Tibial nerve (tissue), 4 donors: ENCODE measurements around the gene NCOA7.

ENCODE experiments used
- EP300 ChIP-seq, 2 donors: sonication (generic); formaldehyde crosslinking; IDR thresholded peaks; one replicate each; pipeline ENCODE4 v1.6.1; 2017; ENCODE audit warnings: antibody characterized with exemption in 2 of 2, mild to moderate bottlenecking in 1 of 2
- POLR2A ChIP-seq, 2 donors: fragments of 450-650 bp; IDR thresholded peaks; one replicate each; pipeline ENCODE4 v1.6.1; 2017; ENCODE audit warnings: antibody characterized with exemption in 2 of 2, mild to moderate bottlenecking in 2 of 2, moderate library complexity in 2 of 2
- TF ChIP-seq, protein P1 (sequence below), 5 experiments: fragments of 200-600 bp in 3 of 5; fragments of 450-650 bp in 2 of 5; sonication (generic) in 3 of 5; IDR thresholded peaks; one replicate each; pipeline ENCODE4 v1.5.1; 2016 to 2019; ENCODE audit warnings: antibody characterized with exemption in 5 of 5, mild to moderate bottlenecking in 3 of 5, moderate library complexity in 2 of 5

DNA sequence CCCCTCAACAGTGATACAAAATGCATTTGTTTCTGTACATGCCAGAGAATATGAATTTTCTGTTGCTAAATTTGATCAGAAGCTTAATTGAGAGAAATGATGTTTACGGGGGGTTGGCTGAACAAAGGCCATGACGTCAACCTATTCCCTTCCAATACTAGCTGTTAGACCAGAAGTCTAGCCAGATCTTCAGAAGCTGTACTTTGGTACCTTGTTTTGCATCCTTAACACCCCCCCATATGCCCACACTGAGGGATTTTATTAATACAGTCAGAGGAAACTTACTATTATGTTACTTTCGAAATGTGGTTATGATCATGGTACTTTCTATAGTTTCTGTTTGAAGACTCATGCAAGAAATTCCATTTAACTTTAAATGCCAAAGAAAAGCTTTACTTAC, 3.1 kb downstream of the NCOA7 start:
- TF ChIP-seq, protein P1, sequence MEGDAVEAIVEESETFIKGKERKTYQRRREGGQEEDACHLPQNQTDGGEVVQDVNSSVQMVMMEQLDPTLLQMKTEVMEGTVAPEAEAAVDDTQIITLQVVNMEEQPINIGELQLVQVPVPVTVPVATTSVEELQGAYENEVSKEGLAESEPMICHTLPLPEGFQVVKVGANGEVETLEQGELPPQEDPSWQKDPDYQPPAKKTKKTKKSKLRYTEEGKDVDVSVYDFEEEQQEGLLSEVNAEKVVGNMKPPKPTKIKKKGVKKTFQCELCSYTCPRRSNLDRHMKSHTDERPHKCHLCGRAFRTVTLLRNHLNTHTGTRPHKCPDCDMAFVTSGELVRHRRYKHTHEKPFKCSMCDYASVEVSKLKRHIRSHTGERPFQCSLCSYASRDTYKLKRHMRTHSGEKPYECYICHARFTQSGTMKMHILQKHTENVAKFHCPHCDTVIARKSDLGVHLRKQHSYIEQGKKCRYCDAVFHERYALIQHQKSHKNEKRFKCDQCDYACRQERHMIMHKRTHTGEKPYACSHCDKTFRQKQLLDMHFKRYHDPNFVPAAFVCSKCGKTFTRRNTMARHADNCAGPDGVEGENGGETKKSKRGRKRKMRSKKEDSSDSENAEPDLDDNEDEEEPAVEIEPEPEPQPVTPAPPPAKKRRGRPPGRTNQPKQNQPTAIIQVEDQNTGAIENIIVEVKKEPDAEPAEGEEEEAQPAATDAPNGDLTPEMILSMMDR (IDR thresholded peaks at IDR 0.05): no peak
- no peak for TF ChIP-seq EP300 (IDR thresholded peaks at IDR 0.05)
- no peak for TF ChIP-seq POLR2A (IDR thresholded peaks at IDR 0.05)
